Panc1 (cell line): Measurements from ENCODE around the gene SPATA7.

Experiments
- CTCF ChIP-seq: fragments of 450-650 bp; IDR thresholded peaks from 2 replicates; pipeline ENCODE4 v1.5.1; 2017; ENCODE audit warnings: mild to moderate bottlenecking
- POLR2AphosphoS5 ChIP-seq: IDR thresholded peaks from 2 replicates; pipeline ENCODE4 v1.6.1; 2012; ENCODE audit warnings: mild to moderate bottlenecking, low read depth, low read length, moderate library complexity
- SIN3A ChIP-seq: IDR thresholded peaks from 2 replicates; pipeline ENCODE4 v1.6.1; 2012; ENCODE audit warnings: low read depth, mild to moderate bottlenecking, low read length, moderate library complexity, borderline replicate concordance; ENCODE audit not compliant: insufficient read depth
- TCF7L2 ChIP-seq: IDR thresholded peaks from 2 replicates; pipeline ENCODE4 v1.6.1; 2011; ENCODE audit warnings: mild to moderate bottlenecking, low read depth, low read length, inconsistent platforms

- no peak for TF ChIP-seq CTCF
- no peak for TF ChIP-seq POLR2AphosphoS5
- TF ChIP-seq SIN3A = no peak
- TF ChIP-seq TCF7L2 = no peak
Measured at GRCh38 chr14:88430976-88431375, 45.5 kb downstream of the SPATA7 start.
